ENCODE measurements around the gene TCTA.

Gene TCTA

GRCh38 chr3:49411968-49412631, at the start of gene TCTA, which contains the start of gene RHOA:
TSS of gene TCTA (plus strand) at chr3:49412423. CDS start at chr3:49412427, 4 bp downstream.
TSS of gene RHOA (minus strand) at chr3:49411976. CDS start at chr3:49375589, 36,387 bp downstream.
- POLR2A ChIA-PET = interaction anchor here (0.5 to 2.5 kb wide), 19 partner anchors 9 to 304 kb away, joined by 3 to 22 read pairs (median 4); partner anchors contain the start of genes AMT, DAG1, GPX1 and NICN1
- H3K4me3 ChIP-seq (ENCODE audit: low read depth, low read length) = peak within 1 kb of the TSS; percentile 96
- TF ChIP-seq, protein P1, sequence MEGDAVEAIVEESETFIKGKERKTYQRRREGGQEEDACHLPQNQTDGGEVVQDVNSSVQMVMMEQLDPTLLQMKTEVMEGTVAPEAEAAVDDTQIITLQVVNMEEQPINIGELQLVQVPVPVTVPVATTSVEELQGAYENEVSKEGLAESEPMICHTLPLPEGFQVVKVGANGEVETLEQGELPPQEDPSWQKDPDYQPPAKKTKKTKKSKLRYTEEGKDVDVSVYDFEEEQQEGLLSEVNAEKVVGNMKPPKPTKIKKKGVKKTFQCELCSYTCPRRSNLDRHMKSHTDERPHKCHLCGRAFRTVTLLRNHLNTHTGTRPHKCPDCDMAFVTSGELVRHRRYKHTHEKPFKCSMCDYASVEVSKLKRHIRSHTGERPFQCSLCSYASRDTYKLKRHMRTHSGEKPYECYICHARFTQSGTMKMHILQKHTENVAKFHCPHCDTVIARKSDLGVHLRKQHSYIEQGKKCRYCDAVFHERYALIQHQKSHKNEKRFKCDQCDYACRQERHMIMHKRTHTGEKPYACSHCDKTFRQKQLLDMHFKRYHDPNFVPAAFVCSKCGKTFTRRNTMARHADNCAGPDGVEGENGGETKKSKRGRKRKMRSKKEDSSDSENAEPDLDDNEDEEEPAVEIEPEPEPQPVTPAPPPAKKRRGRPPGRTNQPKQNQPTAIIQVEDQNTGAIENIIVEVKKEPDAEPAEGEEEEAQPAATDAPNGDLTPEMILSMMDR (IDR thresholded peaks at IDR 0.05; ENCODE audit: insufficient read depth, low read length, missing control alignments) = no peak
- CTCF ChIA-PET = interaction anchor here (0.9 to 1.6 kb wide), 2 partner anchors 72 kb away, joined by 3 to 6 read pairs; partner anchors contain the start of gene USP4
- peak; percentile 99 for DNase-seq (ENCODE audit: low read depth, low spot score)

GRCh38 chr3:49362561-49362960, 49.7 kb upstream of the TCTA start:
- ChIA-PET POLR2A (interaction anchor here (1.3 kb wide), 1 partner anchor 50 kb away, joined by 4 read pairs; no protein-coding TSS in a partner anchor), CTCF (interaction anchor here (1.1 to 1.2 kb wide), 2 partner anchors 11 to 15 kb away, joined by 3 to 4 read pairs; no protein-coding TSS in a partner anchor)
- DNase-seq (ENCODE audit: low read depth, low spot score) = no peak
- no peak overlapping the region for H3K4me3 ChIP-seq (ENCODE audit: low read depth, low read length)
- TF ChIP-seq, protein P1 (IDR thresholded peaks at IDR 0.05; ENCODE audit: insufficient read depth, low read length, missing control alignments) = no peak

GRCh38 chr3:49370585-49371290, 41.5 kb upstream of the TCTA start:
- CTCF ChIA-PET = interaction anchor here (1.3 kb wide), 1 partner anchor 51 kb away, joined by 3 read pairs; no protein-coding TSS in a partner anchor

DNA sequence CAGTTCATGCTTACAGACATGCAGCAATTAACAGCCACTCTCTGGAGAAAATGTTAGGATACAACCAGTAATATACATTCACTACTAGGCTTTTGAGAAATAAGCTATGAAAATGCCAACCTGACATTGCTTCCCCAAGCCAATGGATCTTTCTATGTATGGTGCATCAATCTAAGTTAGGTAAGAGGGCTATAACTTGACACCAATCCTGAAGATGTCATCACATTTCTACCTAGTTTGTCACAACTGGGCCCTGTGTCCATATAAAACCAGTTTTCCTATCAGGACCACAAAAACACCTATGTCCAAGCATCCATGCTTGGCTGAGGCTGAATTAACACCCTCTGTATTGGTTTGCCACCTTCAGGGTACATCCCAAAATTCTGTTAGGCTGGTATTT, 40.3 kb upstream of the TCTA start:
- no peak for DNase-seq (ENCODE audit: low read depth, low spot score)
- POLR2A ChIA-PET = interaction anchor here (1.3 kb wide), 1 partner anchor 40 kb away, joined by 3 read pairs; the partner anchor contains the start of gene RHOA
- CTCF ChIA-PET = no interaction called here
- TF ChIP-seq, protein P1 (IDR thresholded peaks at IDR 0.05; ENCODE audit: insufficient read depth, low read length, missing control alignments) = no peak
- no peak overlapping the region for H3K4me3 ChIP-seq (ENCODE audit: low read depth, low read length)

More at GRCh38 chr3:49370585-49371290, 41.5 kb upstream of the TCTA start:
- no peak for DNase-seq (ENCODE audit: low read depth, low spot score)
- POLR2A ChIA-PET = interaction anchor here (0.5 to 1.3 kb wide), 2 partner anchors 38 to 41 kb away, joined by 3 read pairs; partner anchors contain the start of gene RHOA
- TF ChIP-seq, protein P1 (IDR thresholded peaks at IDR 0.05; ENCODE audit: insufficient read depth, low read length, missing control alignments) = no peak
- no peak overlapping the region for H3K4me3 ChIP-seq (ENCODE audit: low read depth, low read length)

- TF ChIP-seq, protein P1 (IDR thresholded peaks at IDR 0.05; ENCODE audit: insufficient read depth, low read length, missing control alignments) = no peak
- no peak for DNase-seq (ENCODE audit: low read depth, low spot score)
- no peak overlapping the region for H3K4me3 ChIP-seq (ENCODE audit: low read depth, low read length)
- ChIA-PET CTCF (interaction anchor here (1.6 kb wide), 1 partner anchor 15 kb away, joined by 4 read pairs; no protein-coding TSS in a partner anchor), POLR2A (interaction anchor here (1.1 to 2.2 kb wide), 4 partner anchors 19 to 34 kb away, joined by 4 to 7 read pairs (median 4); partner anchors contain the start of genes RHOA and TCTA)
These were observed 34.7 kb upstream of the TCTA start for GRCh38 chr3:49377483-49377882.
